Kidney epithelial cell (primary cell): Measurements from ENCODE around the gene OR6K6. TPM values are rescaled to one million over a fixed set of nuclear protein-coding genes. Genes with fewer than 3 reads are reported as not detected.
A peak's percentile ranks its signal among the peaks of the same experiment; 100 is the strongest.

Experiments
- DNase-seq: peaks from one replicate; pipeline ENCODE4 v3.0.0-alpha.2; 2010; ENCODE audit warnings: low read depth
- H3K27me3 ChIP-seq: 2 replicates; pipeline ENCODE4 v1.6.0; 2011; ENCODE audit warnings: low read length; ENCODE audit not compliant: control insufficient read depth, insufficient read depth
- H3K36me3 ChIP-seq: 2 replicates; pipeline ENCODE4 v1.5.1; 2011; ENCODE audit warnings: low read length; ENCODE audit not compliant: control insufficient read depth, insufficient read depth
- H3K4me3 ChIP-seq: 2 replicates; pipeline ENCODE4 v1.5.1; 2011; ENCODE audit warnings: low read depth, mild to moderate bottlenecking, control low read depth, low read length
- CTCF ChIP-seq: IDR thresholded peaks from 2 replicates; pipeline ENCODE4 v1.5.1; 2011; ENCODE audit warnings: mild to moderate bottlenecking, moderate library complexity, low read length, control low read depth, inconsistent platforms; ENCODE audit not compliant: insufficient read depth, poor library complexity, severe bottlenecking
- total RNA-seq: library from RNA; depleted of rRNA; stranded (reverse); fragments of >200 nt; gene quantifications from 2 replicates; pipeline ENCODE4 v1.2.3, GENCODE V29; 2015

Gene OR6K6
- total RNA-seq, 1 donor from 2014 or later: not detected

GRCh38 chr1:158732524-158732923, 22.0 kb upstream of the OR6K6 start:
- Histone ChIP-seq H3K27me3 (no peaks in the 10 kb centered on the region), H3K36me3 (no peaks in the 10 kb centered on the region), H3K4me3 (no peak overlapping the region)
- TF ChIP-seq CTCF: no peak
- no peak for DNase-seq

- no peak overlapping the region for H3K4me3 ChIP-seq
- TF ChIP-seq CTCF: no peak
- DNase-seq: no peak
- no peaks in the 10 kb centered on the region for H3K36me3 ChIP-seq
- H3K27me3 ChIP-seq: no peaks in the 10 kb centered on the region
Observed at GRCh38 chr1:158735848-158736247, 18.7 kb upstream of the OR6K6 start.

GRCh38 chr1:158752155-158752712, 2.3 kb upstream of the OR6K6 start:
- no peak for DNase-seq
- no peak overlapping the region for H3K4me3 ChIP-seq
- no peaks in the 10 kb centered on the region for H3K27me3 ChIP-seq
- no peaks in the 10 kb centered on the region for H3K36me3 ChIP-seq
- TF ChIP-seq CTCF: no peak

- no peak within 1 kb of the TSS for H3K4me3 ChIP-seq
- no peaks in the 10 kb centered on the region for H3K27me3 ChIP-seq
- no peaks in the 10 kb centered on the region for H3K36me3 ChIP-seq
- no peak for TF ChIP-seq CTCF
- no peak for DNase-seq
Observed at GRCh38 chr1:158771950-158772866, 17.7 kb downstream of the OR6K6 start, which contains the start of gene OR6N1. Gene OR6N1 (minus strand): TSS chr1:158772195. CDS start chr1:158766682, 5,513 bp downstream.

- no peak for TF ChIP-seq CTCF
- Histone ChIP-seq H3K27me3 (no peaks in the 10 kb centered on the region), H3K36me3 (no peaks in the 10 kb centered on the region), H3K4me3 (no peak within 1 kb of the TSS)
- DNase-seq: no peak
Observed at GRCh38 chr1:158781104-158781503, 26.6 kb downstream of the OR6K6 start, which contains the start of gene OR6N2. Gene OR6N2 (minus strand): TSS chr1:158781204. CDS start chr1:158777635, 3,569 bp downstream.

- H3K36me3 ChIP-seq: no peaks in the 10 kb centered on the region
- peak; percentile 23 for TF ChIP-seq CTCF
Observed at GRCh38 chr1:158793604-158794003, 39.1 kb downstream of the OR6K6 start.

More at GRCh38 chr1:158793604-158794003, 39.1 kb downstream of the OR6K6 start:
- Histone ChIP-seq H3K4me3 (no peak overlapping the region), H3K27me3 (no peaks in the 10 kb centered on the region)
- no peak for DNase-seq
